ENCODE results near the gene CIAO2A. TPM values are rescaled to one million over a fixed set of nuclear protein-coding genes. Genes with fewer than 3 reads are reported as not detected.
A peak's percentile ranks its signal among the peaks of the same experiment; 100 is the strongest.
"Not testable (repeated sequence)": the region's sequence is repeated elsewhere in the genome, so short reads cannot be mapped to it uniquely, and the experiment has no call there.

CIAO2A gene
- polyA plus RNA-seq, 1 donor from 2014 or later = 218 TPM

DNA sequence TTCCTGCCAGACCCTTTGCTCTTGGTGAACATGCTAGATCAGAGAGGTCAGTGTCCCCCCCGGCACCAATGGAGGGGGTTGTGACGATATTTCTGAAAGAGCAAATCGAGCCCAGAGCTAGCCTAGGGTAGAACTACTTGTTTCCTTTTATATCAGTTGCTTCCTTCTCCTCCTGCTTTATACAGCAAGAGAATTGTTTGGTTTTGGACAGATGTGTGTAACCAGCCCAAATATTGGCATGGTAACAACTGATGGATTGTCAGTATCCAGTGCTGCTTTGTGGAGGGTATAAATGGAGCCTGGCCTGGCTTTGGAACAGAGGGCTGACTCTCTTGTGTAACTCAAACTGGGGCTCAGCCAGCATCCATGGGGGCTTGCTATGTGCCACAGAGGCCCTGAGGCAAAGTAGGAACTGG lies 29.3 kb upstream of the CIAO2A start:
- no peaks in the 10 kb centered on the region for H3K27me3 Mint-ChIP-seq
- H3K4me1 Mint-ChIP-seq = peaks cover 0 to 1% (median 0%) of the 10 kb centered on the region in 3 donors
- H3K27ac Mint-ChIP-seq = no peak overlapping the region
- no peaks in the 10 kb centered on the region for H3K9me3 Mint-ChIP-seq
- H3K4me3 Mint-ChIP-seq = no peak overlapping the region
- peaks cover 2% of the 10 kb centered on the region for H3K36me3 Mint-ChIP-seq

DNA sequence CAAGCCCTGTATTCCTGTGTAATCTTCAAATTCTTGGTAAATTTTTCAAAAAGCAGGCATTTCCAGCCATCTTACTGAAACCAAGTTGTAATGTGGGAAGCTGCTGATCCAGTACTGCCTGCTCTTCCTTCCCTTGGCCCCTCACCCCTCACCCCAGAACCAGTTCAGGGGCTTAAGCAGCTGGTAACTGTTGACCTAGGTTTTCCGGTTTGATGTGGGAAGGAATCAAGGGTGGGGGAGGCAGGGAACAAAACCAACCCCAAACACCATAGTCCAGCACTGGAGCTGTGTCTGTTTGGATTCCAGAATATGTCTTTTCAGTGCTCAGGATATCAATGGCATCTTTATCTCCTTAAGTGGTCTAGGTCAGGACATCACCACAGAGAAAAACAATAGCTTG lies 28.8 kb upstream of the CIAO2A start:
- H3K36me3 Mint-ChIP-seq = peaks cover 2% of the 10 kb centered on the region
- no peak overlapping the region for H3K4me3 Mint-ChIP-seq
- H3K27ac Mint-ChIP-seq = no peak overlapping the region
- H3K9me3 Mint-ChIP-seq = no peaks in the 10 kb centered on the region
- peaks cover 0 to 1% (median 0%) of the 10 kb centered on the region in 3 donors for H3K4me1 Mint-ChIP-seq
- no peaks in the 10 kb centered on the region for H3K27me3 Mint-ChIP-seq

GRCh38 chr15:64121614-64122013 lies 28.0 kb upstream of the CIAO2A start:
- H3K9me3 Mint-ChIP-seq = no peaks in the 10 kb centered on the region
- H3K27ac Mint-ChIP-seq = no peak overlapping the region
- no peak overlapping the region for H3K4me3 Mint-ChIP-seq
- no peaks in the 10 kb centered on the region for H3K27me3 Mint-ChIP-seq
- H3K4me1 Mint-ChIP-seq = peaks cover 0 to 1% (median 0%) of the 10 kb centered on the region in 3 donors
- H3K36me3 Mint-ChIP-seq = no peaks in the 10 kb centered on the region

- not testable (repeated sequence) for H3K27me3 Mint-ChIP-seq, H3K27ac Mint-ChIP-seq, H3K4me3 Mint-ChIP-seq, H3K9me3 Mint-ChIP-seq, H3K36me3 Mint-ChIP-seq, H3K4me1 Mint-ChIP-seq
Measured at GRCh38 chr15:64120322-64120721, 26.7 kb upstream of the CIAO2A start.

GRCh38 chr15:64117759-64118487 lies 24.3 kb upstream of the CIAO2A start:
- Mint-ChIP-seq H3K4me1 (peaks cover 5 to 12% (median 6%) of the 10 kb centered on the region in 3 donors), H3K36me3 (no peaks in the 10 kb centered on the region), H3K27ac (peak overlapping the region in 1 of 3 donors; percentile 53), H3K4me3 (no peak overlapping the region), H3K27me3 (no peaks in the 10 kb centered on the region), H3K9me3 (no peaks in the 10 kb centered on the region)

DNA sequence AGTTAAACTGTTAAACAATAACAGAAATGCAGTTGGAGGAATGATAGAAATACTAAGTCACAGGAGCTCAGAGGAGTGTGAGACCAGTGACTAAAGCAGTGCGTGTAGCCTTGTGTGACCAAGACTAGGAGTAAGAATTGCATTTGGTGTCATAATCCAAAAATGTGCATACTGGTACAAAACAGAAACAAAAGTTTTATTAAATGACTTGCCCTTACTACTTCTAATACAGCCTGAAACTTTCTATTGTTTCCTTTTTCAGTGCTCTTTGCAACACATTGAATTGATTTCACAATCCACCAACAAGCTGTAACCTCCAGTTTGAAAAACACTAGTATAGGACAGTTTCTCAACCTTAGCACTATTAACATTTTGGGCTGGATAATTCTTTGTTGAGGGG lies 19.3 kb upstream of the CIAO2A start:
- no peaks in the 10 kb centered on the region for H3K9me3 Mint-ChIP-seq
- peak overlapping the region in 2 of 3 donors; percentile 28 to 41 for H3K27ac Mint-ChIP-seq
- peaks cover 31 to 39% (median 33%) of the 10 kb centered on the region in 3 donors for H3K4me1 Mint-ChIP-seq
- no peaks in the 10 kb centered on the region for H3K27me3 Mint-ChIP-seq
- no peak overlapping the region for H3K4me3 Mint-ChIP-seq
- H3K36me3 Mint-ChIP-seq = no peaks in the 10 kb centered on the region

DNA sequence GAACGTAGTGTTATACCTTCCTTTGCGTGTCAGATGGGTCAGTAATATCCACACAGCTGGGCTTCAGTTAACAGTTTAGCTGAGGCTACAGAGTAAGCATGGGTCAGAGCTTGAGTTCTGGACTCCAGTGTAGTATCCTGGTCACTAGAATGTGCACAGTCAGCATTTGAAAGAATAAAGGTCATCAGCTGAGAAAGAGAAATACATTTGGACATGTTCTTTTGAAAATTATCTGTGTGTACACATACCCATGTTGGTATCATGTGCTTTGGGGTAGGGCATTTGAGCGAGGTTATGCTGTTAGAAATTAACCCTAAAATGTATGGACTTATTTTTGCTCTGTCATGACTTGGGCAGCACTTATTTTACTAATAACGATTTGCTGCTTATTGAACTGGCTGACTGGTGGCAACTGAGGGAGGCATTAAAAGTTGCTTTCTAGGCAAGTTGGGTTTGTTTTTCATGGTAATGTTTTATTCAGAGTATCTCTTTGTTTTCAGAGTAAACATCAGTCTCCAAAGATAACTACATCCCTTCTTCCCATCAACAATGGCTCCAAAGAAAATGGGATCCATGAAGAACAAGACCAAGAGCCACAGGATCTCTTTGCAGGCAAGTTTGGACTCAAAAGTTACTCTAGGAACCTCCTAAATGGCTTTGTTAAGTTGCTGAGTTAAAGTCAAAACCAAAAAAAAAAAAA lies 18.6 kb upstream of the CIAO2A start:
- peak overlapping the region in 1 of 3 donors; percentile 41 for H3K27ac Mint-ChIP-seq
- no peaks in the 10 kb centered on the region for H3K36me3 Mint-ChIP-seq
- H3K4me1 Mint-ChIP-seq = peaks cover 31 to 39% (median 36%) of the 10 kb centered on the region in 3 donors
- H3K4me3 Mint-ChIP-seq = peak overlapping the region in 1 of 4 donors; percentile 87
- no peaks in the 10 kb centered on the region for H3K27me3 Mint-ChIP-seq
- H3K9me3 Mint-ChIP-seq = no peaks in the 10 kb centered on the region

DNA sequence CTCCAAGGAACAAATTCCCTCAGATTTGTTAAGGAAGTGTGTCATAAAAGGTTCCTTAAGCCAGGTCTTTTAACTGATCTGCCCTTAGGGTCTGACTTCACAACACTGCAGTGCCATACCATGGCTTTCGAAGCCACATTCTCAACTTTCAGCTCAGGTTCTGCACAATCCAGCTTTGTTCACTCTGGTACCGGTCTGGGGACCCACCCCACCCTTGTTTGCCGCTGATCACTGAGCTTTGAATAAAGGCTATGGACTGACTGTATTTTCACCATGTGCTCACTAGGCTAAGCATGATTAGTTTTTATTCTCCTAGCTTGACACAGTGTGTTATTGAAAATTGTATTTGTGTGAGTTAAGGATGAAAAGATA lies 18.0 kb upstream of the CIAO2A start:
- Mint-ChIP-seq H3K27ac (peak overlapping the region in 2 of 3 donors; percentile 41 to 64), H3K9me3 (no peaks in the 10 kb centered on the region), H3K4me1 (peaks cover 35 to 45% (median 39%) of the 10 kb centered on the region in 3 donors), H3K4me3 (peak overlapping the region in 2 of 4 donors; percentile 84 to 87), H3K36me3 (no peaks in the 10 kb centered on the region), H3K27me3 (no peaks in the 10 kb centered on the region)

GRCh38 chr15:64110950-64111678 lies 17.5 kb upstream of the CIAO2A start:
- H3K4me1 Mint-ChIP-seq = peaks cover 40 to 49% (median 44%) of the 10 kb centered on the region in 3 donors
- no peaks in the 10 kb centered on the region for H3K9me3 Mint-ChIP-seq
- no peaks in the 10 kb centered on the region for H3K27me3 Mint-ChIP-seq
- no peaks in the 10 kb centered on the region for H3K36me3 Mint-ChIP-seq
- peak overlapping the region; percentile 62 to 84 (median 64) for H3K27ac Mint-ChIP-seq
- H3K4me3 Mint-ChIP-seq = peak overlapping the region in 3 of 4 donors; percentile 4 to 87 (median 84)

DNA sequence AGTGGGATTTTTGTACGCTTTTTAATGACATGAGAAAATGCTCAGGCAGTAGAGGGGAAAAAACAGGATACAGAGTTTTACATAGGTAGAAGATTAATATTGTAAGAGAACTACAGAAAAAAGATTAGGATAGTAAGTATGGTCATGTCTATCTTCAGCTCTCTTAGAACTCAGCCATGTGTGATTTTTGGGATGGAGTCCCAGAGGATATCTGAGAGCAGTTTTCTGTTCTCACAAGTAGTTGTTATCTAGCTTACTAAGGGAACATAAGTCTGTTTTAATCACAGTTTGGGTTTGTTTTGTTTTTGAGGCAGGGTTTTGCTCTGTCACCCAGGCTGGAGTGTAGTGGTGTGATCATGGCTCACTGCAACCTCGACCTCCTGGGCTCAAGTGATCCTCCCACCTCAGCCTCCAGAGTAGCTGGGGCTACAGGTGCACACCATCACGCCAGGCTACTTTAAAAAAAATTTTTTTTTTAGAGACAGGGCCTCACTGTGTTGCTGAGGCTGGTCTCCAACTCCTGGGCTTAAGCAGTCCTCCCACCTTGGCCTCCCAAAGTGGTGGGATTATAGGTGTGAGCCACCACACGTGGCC lies 16.6 kb upstream of the CIAO2A start:
- H3K27ac Mint-ChIP-seq = peak overlapping the region; percentile 62 to 84 (median 64)
- H3K4me1 Mint-ChIP-seq = peaks cover 41 to 44% (median 44%) of the 10 kb centered on the region in 3 donors
- H3K9me3 Mint-ChIP-seq, H3K27me3 Mint-ChIP-seq, H3K36me3 Mint-ChIP-seq: not testable (repeated sequence)
- peak overlapping the region in 1 of 4 donors; percentile 39 for H3K4me3 Mint-ChIP-seq

GRCh38 chr15:64107337-64107736 lies 13.7 kb upstream of the CIAO2A start:
- no peak overlapping the region for H3K27ac Mint-ChIP-seq
- peaks cover 33 to 49% (median 45%) of the 10 kb centered on the region in 3 donors for H3K4me1 Mint-ChIP-seq
- H3K4me3 Mint-ChIP-seq = peak overlapping the region in 1 of 4 donors; percentile 9

DNA sequence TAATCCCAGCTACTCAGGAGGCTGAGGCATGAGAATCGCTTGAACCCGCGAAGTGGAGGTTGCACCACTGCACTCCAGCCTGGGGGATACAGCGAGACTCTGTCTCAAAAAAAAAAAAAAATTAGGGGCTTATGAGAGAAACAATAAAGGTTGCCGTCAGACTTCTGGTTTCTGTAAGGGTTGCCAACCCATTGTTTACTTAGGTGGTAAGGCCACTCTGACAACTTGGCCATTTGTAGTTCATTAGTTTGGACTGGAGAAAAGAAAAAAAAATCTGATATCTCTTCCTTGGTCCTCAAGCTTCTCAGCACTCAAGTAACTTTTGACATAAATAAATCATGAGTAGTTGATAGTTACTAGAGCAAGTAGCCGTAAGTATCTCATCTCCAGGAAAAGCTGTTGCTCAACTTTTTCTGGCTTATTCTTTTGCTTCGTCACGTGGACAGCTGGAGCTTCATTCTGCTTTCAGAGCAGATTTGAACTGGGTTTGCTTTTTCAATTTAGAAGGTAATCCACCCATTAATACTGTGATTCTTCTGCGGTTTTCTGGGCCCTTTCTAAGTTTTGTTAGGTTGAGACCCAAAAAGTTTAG lies 11.6 kb upstream of the CIAO2A start:
- Mint-ChIP-seq H3K4me3 (no peak overlapping the region), H3K27ac (no peak overlapping the region), H3K9me3 (no peaks in the 10 kb centered on the region), H3K36me3 (no peaks in the 10 kb centered on the region), H3K4me1 (peaks cover 31 to 43% (median 36%) of the 10 kb centered on the region in 3 donors), H3K27me3 (no peaks in the 10 kb centered on the region)

More at GRCh38 chr15:64107337-64107736, 13.7 kb upstream of the CIAO2A start:
- H3K9me3 Mint-ChIP-seq = no peaks in the 10 kb centered on the region
- H3K36me3 Mint-ChIP-seq = no peaks in the 10 kb centered on the region
- H3K27me3 Mint-ChIP-seq = no peaks in the 10 kb centered on the region

DNA sequence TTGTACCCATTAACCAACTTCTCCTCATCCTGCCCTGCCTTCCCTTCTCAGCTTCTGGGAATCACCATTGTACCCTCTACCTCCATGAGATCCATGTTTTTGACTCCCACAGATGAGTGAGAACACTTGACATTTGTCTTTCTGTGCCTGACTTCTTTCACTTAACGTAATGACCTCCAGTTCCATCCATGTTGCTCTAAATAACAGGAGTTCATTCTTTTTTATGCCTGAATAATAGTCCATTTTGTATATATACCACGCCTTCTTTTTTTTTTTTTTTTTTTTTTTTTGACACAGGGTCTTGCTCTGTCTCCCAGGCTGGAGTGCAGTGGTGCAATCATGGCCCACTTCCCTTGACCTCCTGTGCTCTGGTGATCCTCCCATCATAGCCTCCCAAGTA lies 8.9 kb upstream of the CIAO2A start:
- peak overlapping the region in 1 of 3 donors; percentile 20 for H3K27ac Mint-ChIP-seq
- H3K36me3 Mint-ChIP-seq = no peaks in the 10 kb centered on the region
- H3K4me1 Mint-ChIP-seq = peaks cover 38 to 52% (median 48%) of the 10 kb centered on the region in 3 donors
- no peaks in the 10 kb centered on the region for H3K27me3 Mint-ChIP-seq
- peak overlapping the region in 2 of 4 donors; percentile 22 to 35 for H3K4me3 Mint-ChIP-seq
- no peaks in the 10 kb centered on the region for H3K9me3 Mint-ChIP-seq

- peak overlapping the region in 2 of 3 donors; percentile 27 to 68 for H3K27ac Mint-ChIP-seq
- no peaks in the 10 kb centered on the region for H3K27me3 Mint-ChIP-seq
- H3K9me3 Mint-ChIP-seq = no peaks in the 10 kb centered on the region
- peaks cover 37 to 52% (median 50%) of the 10 kb centered on the region in 3 donors for H3K4me1 Mint-ChIP-seq
- no peaks in the 10 kb centered on the region for H3K36me3 Mint-ChIP-seq
- H3K4me3 Mint-ChIP-seq = peak overlapping the region in 2 of 4 donors; percentile 9 to 50
Measured at GRCh38 chr15:64100958-64101357, 7.3 kb upstream of the CIAO2A start.
